ENCODE measurements around the gene TBX4.

- no peak for TF ChIP-seq GATAD2A (CRISPR knock-in tag; IDR thresholded peaks at IDR 0.05)
- no peak for TF ChIP-seq MAZ (IDR thresholded peaks at IDR 0.05; ENCODE audit: borderline replicate concordance, low read depth, low read length)
- TF ChIP-seq MAZ (CRISPR knock-in tag; IDR thresholded peaks at IDR 0.05; ENCODE audit: low read depth), result no peak
- no peak for TF ChIP-seq HOXA5 (CRISPR knock-in tag; IDR thresholded peaks at IDR 0.05)
- no peak for TF ChIP-seq KMT2A (CRISPR knock-in tag; IDR thresholded peaks at IDR 0.05)
Observed at GRCh38 chr17:61483778-61484116, 31.5 kb downstream of the TBX4 start.

Measured in HepG2 (cell line).